Measurements from ENCODE around the gene PLSCR5. TPM values are rescaled to one million over a fixed set of nuclear protein-coding genes. Genes with fewer than 3 reads are reported as not detected.

The PLSCR5 gene
- total RNA-seq, 4 donors from 2014 or later = not detected

DNA sequence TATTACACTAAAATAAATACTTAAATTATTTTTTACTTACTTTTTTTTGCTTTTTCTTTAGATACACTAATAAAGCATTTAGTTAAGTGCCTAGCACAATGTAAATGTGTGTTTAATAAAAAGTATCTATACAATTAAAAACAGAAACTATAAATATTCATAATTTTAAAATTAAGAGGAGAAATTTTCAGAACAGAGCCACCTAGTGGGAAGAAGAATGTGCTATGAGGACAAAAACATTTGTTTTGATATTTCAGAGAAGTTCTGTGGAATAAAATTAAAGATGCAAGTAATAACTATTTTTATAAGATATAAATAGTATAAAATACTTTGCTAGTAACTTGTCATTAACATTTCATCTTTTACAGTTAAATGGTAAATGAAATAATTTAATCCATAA lies 33.6 kb upstream of the PLSCR5 start:
- no peak for ATAC-seq (ENCODE audit: low FRiP score)
- TF ChIP-seq, protein P1, sequence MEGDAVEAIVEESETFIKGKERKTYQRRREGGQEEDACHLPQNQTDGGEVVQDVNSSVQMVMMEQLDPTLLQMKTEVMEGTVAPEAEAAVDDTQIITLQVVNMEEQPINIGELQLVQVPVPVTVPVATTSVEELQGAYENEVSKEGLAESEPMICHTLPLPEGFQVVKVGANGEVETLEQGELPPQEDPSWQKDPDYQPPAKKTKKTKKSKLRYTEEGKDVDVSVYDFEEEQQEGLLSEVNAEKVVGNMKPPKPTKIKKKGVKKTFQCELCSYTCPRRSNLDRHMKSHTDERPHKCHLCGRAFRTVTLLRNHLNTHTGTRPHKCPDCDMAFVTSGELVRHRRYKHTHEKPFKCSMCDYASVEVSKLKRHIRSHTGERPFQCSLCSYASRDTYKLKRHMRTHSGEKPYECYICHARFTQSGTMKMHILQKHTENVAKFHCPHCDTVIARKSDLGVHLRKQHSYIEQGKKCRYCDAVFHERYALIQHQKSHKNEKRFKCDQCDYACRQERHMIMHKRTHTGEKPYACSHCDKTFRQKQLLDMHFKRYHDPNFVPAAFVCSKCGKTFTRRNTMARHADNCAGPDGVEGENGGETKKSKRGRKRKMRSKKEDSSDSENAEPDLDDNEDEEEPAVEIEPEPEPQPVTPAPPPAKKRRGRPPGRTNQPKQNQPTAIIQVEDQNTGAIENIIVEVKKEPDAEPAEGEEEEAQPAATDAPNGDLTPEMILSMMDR (IDR thresholded peaks at IDR 0.05) = no peak
- DNase-seq (ENCODE audit: low spot score) = no peak

DNA sequence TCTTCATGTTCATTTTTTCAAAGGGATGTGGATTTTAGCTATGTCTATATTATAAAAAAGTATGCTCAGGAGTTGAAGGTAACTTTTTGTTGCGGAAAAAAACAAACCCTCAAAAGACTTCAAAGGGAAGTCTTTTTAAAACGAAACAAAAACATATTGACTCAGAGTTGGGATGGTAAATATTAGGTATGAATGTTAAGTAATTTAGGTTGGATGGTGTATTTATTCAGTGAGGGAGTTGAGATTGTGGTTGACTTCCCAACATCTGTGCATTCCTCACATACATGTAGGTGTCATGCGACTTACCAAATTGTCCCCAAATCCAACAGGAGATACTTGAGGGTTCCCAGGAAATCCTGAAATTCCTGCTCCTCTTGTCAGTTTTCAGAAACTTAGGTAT lies 32.7 kb upstream of the PLSCR5 start:
- TF ChIP-seq, protein P1 (IDR thresholded peaks at IDR 0.05) = no peak
- DNase-seq (ENCODE audit: low spot score) = no peak
- ATAC-seq (ENCODE audit: low FRiP score) = no peak

DNA sequence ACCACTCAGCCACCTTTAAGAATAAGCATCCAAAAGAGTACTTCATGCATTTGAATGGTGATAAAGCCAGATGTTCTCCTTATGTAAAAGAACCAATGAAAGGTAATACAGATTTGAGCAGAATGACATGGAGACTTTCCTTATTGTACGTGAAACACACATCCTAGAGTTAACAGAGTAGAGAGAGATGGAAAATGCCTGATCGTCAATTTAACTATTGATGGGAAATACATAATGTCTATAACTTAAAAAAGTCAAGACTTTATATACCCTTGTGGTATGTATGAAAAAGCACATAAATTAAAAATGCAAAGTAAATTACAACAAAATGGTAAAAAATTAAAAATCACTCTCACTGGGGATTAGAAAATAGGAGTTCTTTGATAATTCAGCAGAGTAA lies 31.7 kb upstream of the PLSCR5 start:
- TF ChIP-seq, protein P1 (IDR thresholded peaks at IDR 0.05) = no peak
- ATAC-seq (ENCODE audit: low FRiP score) (no peak), DNase-seq (ENCODE audit: low spot score) (no peak)

DNA sequence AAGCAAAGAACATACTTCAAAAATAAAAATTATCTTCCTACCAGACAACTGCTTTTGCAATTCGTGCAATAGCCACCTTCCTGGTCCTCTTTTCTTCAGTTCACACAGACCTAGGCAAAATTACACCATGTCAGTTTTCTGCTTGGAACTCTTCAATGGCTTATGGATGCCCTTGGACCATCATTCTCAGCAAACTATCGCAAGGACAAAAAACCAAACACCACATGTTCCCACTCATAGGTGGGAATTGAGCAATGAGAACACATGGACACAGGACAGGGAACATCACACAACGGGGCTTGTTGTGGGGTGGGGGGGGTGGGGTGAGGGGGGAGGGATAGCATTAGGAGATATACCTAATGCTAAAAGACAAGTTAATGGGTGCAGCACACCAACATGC lies 29.2 kb upstream of the PLSCR5 start:
- ATAC-seq (ENCODE audit: low FRiP score) (no peak), DNase-seq (ENCODE audit: low spot score) (no peak)
- TF ChIP-seq, protein P1 (IDR thresholded peaks at IDR 0.05) = no peak

DNA sequence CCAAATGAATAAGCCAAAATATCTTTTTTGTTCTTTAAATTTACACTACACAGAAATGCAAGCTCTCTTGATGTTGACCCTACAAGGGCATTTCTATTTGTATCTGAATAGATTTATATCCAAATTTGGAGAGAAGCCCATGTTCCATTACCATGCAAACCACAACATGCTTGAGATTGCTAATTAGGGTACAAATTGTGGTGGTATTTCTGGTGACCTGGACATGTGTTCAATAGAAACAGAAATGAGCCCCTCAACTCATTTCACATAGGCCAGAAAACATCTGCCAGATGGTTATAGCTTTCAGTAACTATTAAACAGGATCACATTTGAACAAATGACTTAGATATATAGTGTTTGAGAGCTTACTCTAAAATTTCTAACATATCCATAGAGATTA lies 23.5 kb upstream of the PLSCR5 start:
- TF ChIP-seq, protein P1 (IDR thresholded peaks at IDR 0.05) = no peak
- DNase-seq (ENCODE audit: low spot score) (no peak), ATAC-seq (ENCODE audit: low FRiP score) (no peak)

DNA sequence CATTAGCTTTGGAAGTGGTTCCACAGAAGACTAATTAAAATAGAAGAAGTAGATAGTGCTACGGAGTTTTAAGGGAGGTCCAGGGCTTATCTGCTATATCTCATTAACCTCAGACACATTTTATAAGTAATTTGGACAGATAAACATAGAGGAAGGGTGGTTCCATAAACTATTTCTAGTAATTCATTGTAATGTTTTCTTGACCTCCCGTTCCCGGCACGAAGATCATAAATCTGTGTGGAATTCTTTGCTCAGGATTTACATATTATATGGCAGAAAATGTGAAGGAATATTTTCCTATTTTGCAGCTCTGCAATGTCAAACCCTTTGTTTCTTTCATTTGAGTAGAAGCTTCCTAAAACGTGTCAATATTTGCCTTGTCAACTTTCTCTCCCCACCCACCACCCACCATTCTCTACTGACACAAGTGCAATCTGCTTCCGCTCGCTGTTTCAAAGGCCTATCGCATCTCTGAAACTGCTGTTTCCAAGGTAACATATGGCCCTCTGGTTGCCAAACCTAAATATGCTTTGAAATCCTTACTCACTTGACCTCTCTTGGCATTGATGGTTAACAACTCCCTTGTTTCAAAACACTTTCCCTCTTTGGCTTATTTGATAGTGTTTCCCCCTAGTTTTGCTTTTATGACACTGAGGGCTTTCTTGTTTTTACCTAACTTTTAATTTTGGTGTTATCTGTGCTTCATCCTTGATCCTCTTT lies 21.4 kb upstream of the PLSCR5 start:
- TF ChIP-seq, protein P1 (IDR thresholded peaks at IDR 0.05) = no peak
- DNase-seq (ENCODE audit: low spot score) (no peak), ATAC-seq (ENCODE audit: low FRiP score) (no peak)

DNA sequence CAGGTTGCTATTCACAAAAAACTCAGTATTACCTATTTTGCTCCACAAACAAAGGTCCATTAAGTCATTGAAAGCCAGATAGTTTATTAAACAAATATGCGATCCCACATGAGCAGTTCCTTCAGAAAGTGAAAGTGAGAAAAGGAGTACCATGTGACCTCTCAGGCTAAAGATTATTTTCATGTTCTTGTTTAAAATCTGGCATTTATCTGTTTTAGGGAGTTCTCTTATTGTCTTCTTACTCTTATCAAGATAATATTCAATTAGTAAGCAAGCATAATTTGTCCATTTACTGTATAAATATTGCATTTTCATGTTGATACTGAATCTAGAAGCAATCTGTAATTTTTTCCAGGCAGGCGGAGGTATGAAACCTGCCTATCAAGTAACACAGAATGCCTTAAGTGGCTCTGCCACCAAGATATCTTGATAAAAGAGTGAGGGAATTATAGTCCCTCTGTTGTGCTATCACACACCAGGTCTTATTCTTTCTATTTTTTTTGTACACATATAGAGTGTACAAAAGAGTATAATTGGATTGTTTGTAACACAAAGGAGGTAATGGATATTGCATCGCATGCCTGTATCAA lies 20.1 kb upstream of the PLSCR5 start:
- ATAC-seq (ENCODE audit: low FRiP score) (no peak), DNase-seq (ENCODE audit: low spot score) (no peak)
- TF ChIP-seq, protein P1 (IDR thresholded peaks at IDR 0.05) = no peak

Data from omental fat pad (tissue), 4 donors.